RKO (cell line): ENCODE results near the gene FBXL14.
"Not testable (repeated sequence)": the region's sequence is repeated elsewhere in the genome, so short reads cannot be mapped to it uniquely, and the experiment has no call there.

Source experiments
- DNase-seq: peaks from one replicate; pipeline ENCODE4 v3.0.0-alpha.2; 2016; ENCODE audit warnings: low spot score

FBXL14 gene

DNA sequence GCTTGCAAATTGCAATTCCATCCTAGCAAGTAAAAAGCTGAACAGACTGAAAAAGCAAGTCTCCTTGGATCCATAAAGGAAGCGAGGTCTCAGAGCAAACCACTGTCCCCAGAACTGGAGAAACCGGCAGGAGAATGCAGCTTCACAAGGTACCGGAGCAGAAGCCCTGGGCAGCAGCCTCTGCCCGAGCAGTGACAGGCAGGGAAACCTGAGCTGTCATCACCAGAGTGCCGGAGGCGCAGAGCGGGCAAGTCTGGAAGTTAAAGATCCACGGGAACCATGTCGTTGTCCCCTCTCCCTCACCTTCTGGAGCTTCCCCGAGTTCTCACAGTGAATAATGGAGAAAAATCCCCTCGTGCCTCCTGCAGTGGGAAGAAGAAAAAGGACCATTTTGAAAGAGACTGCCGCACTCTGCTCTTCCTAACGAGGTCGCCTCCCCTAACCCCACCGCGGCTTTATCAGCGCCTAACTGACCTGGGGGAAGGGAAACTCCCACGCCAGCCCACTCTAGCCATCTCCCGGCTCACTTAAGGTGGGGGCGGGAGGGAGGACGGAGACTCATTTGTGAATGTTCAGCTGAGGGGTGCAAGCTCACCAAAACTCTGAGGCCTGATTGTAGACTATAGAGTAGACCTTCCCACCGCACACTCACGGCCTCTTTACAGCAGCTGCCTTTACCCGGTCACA, 27.8 kb downstream of the FBXL14 start:
- DNase-seq: no peak

DNA sequence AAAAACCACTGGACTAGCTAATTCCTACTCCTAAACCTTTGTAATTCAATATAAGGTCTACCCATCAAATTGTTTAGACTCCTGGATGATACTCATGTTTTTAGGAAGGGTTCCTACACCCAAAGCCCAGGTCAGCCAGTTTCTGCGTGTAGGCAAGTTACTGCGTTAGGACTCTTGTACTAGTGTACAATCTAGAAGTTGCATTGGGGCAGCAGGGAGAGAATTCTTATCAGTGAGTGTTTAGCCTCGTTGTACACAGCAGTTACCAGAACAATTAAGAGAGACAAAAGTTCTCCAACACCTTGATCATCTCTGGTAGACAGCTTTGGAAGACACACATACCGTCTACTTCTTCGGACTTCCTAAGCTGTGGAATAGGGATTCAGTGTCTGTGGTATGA, 29.2 kb downstream of the FBXL14 start:
- DNase-seq: no peak

DNA sequence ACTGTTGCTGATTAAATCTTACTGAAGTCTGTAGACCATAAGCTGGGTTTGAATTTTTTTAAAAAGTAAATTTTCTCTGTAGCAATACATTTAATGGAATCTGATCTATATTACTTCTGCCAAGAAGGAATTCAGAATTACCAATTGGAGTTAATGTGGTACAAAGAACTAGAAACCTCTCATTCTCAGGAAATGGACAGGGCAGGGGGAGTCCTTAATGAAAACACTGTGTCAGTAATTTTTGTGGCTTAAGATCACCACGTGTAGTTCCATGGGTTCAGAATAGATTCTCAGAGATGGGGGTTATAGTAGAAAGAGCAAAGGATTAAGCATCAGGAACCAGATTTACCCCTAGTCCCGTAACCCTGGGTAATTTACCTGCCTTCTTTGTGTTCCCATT, 30.3 kb downstream of the FBXL14 start:
- DNase-seq: no peak

DNA sequence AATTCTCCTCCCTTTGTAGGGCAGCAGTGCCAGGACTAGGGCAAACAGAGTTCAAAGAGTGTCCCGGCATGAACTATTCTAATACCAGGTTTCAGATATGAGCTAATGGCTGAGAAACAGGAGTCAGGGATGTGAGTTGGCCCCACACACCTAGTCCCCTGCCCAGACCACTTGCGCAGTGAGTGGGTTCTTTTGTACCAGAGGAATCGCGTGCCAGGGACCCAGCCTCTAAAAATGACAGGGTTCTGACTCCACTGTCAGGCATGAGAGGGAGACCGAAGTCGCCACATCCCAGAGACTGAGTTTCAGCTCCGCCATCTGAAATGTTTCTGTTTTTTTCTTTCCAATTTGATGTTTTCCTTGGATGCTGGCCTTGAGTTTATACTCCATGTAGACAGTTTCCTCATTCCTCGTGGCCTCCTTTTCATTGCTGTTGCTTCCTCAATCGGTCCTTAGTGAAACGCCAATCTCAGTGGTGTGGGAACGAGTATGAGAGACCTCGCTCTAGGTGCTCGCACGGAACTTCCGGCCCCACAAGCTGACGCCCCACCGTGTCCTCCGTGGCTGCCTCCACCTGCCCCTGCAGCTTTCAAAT, 31.5 kb downstream of the FBXL14 start:
- no peak for DNase-seq

DNA sequence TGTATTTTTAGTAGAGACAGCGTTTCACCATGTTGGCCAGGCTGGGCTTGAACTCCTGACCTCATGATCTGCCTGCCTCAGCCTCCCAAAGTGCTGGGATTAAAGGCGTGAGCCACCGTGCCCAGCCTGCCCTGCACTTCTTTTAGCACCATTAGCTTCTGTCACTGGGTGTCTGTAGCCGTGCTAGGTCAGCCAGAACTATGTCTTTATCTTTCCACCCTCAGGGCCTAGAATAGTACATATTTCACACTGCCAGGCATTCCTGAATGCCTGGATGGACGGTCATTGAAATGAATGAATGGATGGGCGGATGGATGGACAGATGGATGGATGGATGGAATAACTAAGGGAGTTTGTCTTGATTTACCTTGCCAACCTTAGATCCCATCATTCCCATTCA, 33.7 kb downstream of the FBXL14 start:
- no peak for DNase-seq

DNA sequence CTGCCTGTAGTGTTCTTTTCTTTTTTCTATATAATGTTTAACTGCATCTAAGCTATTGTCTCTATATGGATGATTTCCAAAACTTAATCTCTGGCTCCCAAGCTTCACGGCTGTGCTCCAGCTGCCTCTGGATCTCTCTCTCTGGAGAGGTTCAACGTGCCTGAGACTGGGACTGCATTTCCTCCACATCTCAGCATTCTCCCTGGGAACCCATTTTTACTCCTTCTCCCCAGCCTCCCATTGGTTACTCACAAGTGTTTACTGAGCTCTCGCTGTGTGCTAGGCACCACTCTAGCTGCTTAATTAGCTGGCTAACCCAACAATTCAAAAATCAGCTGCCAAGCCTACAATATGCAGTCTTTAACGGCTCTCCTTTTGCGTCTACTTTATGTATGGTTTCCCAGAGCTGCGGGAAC, 34.7 kb downstream of the FBXL14 start:
- DNase-seq: no peak

DNA sequence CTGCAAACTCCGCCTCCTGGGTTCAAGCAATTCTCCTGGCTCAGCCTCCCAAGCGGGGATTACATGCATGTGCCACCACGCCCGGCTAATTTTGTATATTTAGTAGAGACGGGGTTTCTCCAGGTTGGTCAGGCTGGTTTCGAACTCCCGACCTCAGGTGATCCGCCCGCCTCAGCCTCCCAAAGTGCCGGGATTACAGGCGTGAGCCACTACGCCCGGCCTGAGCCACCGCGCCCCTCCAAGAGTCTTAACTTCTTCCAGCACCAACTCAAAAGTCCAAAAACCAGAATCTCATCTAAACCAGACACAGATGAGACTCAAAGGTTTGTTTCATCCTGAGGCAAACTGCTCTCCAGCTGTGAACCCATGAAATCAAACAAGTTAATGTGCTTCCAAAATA, 36.3 kb downstream of the FBXL14 start:
- DNase-seq: not testable (repeated sequence)

DNA sequence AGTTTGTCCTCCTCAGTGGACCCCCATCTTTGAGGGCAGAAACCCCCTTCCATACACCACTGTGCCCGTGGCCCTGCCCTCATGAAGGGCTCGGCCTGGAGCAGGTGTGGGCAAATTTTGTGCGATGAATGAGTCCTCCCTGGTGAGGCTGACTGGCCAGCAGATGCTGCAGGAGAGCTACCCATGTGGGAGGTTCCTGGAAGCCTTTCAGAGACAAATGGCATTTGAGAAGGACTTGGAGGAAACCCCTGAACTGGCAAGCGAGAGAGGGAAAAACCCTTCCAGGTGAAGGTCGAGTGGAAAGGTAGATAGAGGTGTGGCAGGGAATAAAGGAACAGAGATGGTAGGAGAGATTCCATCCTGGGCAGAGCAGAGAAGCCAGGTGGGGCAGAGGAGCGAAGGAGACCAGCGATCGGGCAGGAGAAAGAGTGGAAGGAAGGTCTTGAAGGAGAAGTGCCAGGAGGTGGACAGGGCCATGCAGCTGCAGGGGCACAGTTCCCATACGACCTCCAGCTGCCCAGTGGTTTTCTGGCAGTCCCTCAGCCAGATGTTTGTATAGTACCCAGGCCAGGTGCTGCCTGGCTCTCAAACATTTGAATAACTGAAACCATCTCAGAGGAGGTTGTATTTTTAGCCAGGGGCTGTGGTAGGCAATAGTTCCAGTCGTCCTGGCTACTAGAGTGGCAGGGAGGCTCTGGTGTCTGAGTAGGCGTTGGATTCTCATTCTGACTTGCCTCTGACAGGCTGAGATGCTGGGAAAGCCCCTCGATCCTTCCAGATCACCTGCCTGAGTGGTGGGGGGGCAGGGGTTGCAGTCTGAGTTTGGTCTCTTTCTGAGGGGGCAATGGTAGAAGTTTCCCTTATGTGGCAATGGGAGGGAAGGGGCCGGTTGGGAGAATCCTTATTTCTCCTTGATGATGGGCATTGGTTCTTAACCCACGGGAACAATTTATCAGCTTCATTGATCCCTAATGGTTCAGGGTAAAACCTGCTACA, 40.1 kb downstream of the FBXL14 start:
- no peak for DNase-seq

DNA sequence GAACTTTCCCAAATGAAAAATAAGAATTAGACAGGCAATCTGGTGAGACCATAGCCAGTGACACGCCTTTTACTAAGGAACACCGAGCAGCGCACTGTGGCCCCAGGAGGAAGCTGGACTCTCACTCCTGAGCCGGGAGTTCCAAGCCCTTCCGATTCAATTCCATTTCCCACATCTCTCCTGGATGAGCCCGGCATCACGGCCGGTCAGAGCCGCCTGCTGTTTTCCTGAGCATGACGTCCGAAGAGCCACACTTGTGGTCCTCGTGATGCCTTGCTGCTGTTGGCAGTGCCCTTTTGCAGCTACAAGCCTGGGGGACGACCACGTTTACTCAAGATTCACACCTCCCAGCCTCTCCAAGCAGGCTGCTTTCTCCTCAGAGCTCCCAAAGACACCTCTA, 40.8 kb downstream of the FBXL14 start:
- DNase-seq: no peak

DNA sequence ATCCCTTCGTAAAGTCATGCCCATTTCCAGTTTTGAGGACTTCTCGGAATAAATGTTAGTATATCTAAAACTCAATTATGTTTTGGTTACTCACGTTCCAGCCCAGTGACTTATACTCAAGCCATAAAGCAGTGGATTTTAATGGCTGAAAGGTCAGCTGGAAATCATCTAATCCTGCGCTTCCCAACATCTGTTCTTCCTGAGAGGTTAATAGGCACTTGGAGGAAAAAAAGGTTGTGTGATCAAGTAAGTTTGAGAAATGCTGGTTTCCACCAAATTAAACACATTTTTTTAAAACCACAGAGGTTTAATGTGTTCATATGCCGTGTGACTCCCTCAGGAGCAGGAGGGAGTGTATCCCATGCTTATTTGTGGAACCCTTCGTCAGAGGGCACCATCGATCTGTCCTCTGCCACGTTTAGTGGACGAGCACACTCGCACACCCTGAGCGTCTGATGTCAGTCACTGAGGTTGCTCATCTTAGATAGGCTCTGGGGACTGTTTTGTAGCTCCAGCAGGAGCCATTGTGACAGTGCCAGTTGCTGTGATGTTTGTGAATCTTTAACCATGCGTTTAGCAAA, 41.4 kb downstream of the FBXL14 start:
- DNase-seq: no peak

DNA sequence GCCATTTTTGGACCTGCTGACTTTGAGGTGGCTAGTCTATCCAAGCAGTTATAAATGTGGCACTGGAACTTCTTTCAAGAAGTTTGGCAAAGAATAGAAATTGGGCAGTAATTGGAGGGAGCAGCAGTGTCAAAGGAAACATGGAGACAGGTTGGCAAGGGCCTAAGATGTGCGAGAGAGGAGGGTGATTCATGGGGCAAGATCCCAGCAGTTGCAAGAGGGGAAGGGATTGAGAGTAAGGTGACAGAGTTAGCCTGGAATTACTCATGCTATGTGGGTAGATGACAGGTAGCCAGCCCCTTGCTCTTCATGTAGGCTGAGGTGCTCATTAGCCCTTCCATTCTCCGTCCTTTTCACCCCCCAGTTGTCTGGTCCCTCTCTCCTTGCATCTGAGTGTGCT, 42.2 kb downstream of the FBXL14 start:
- DNase-seq: no peak

DNA sequence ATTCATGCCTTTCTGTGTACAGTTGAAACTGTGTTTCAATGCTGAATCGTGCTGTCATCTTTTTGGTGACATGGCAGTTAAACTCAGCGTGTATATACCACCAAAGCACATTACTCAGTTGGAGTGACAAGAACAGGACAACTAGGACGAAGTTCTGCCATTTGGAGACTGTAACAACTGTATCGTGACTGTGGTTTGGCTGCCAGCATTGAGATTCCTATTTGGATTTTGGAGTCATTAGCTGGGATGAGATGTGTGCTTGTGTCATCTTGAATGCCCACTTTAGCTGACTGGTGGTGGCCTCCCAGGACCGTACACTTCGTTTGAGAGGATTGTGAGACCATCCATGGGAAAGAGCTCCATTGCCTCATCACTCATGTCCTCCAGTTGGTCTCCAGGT, 42.9 kb downstream of the FBXL14 start:
- no peak for DNase-seq

DNA sequence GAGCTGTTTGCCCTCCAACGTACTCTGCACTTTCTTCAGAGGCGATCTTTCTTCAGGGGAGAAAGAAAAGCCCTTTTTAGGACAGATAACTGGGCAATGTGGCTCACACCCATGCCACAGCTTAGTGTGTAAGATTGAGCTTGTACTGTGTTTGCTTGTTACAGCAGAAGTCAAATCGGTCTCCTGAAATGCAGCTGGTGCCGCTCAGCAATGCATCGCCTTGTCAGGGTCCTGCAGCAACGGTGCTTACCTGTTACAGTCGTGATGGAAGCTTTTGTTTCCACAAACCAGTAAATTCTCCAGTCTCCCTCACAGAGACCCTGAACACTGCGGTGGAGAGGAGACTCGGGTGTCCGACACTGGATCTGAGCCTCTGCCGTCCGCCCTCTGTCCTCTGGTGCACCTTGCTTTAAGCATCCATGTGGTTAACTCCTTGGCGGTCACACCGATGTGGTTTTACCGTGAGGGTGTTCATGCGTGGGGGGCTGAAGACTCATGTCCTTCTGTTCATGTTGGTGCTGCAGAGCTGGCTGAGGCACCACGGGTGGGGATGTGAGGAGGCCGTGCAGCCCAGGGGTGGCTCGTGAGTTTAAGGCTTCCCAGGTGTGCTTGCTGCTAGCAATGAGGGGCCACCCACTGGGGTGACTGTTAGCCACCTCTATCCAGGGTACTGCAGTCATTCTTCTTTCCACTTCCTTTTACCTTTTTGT, 47.3 kb downstream of the FBXL14 start:
- DNase-seq: no peak

DNA sequence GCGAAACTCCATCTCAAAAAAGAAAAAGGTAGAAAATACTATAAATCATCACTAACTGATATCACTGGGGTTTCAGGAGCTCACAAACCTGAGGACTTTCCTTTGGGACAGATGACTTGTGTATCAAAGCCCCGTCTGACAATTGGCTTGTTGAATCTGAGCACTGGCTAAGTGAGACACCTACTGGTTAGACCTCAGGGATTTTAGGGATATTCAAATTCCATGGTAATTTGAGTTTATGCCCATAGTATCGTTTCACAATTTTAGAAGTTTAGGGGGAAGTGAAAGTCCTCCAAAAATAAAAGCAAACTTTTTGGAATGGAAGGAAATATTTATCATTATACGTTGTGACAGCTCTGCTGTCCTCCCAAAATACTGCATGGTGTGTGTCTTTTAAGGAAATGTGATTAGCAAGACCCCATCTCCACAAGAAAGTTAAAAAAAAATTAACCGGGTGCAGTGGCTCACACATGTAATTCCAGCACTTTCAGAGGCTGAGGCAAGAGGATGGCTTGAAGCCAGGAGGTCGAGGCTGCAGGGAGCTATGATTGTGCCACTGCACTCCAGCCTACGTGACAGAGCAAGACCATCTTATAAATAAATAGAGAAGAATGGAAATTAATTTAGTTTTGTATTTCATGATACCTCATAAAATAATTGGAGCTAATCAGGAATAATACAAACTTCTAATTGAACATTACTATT, 49.2 kb downstream of the FBXL14 start:
- DNase-seq: peak; percentile 32

DNA sequence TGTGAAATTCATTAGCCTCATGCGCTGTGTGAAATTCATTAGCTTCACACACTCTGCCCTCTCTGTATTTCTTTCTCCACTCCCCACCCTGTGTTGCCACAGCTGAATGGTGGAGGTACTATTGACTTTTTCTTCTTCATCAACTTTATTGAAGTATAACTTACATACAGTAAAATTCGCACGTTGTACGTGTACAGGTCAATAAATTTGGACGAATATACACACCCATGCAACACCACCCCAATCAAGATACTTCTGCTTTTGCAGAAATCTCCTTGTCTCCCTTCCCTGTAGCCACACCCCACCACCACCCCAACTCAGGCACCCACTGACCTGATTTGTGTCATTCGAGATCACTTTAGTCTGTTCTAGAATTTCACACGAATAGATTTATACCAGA, 51.8 kb downstream of the FBXL14 start:
- DNase-seq: no peak

DNA sequence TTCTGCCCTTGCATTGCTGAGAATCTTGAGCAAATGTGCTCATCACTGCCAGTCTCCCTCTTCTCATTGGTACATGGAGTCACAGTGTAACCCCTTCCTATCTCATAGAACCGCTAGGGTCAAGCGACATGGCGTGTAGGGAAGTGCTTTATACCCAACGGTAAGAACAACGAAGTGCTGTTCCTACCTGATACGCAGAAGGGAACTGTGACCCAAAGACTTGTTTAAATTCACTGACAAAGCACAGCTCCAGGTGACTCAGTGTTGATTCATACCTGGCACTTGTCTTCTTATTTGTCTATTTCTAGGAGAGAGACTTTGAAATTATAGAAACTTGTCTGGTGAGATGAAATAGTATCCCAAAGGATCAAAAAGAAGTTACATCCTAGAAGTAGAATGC, 53.7 kb downstream of the FBXL14 start:
- DNase-seq: peak; percentile 57

DNA sequence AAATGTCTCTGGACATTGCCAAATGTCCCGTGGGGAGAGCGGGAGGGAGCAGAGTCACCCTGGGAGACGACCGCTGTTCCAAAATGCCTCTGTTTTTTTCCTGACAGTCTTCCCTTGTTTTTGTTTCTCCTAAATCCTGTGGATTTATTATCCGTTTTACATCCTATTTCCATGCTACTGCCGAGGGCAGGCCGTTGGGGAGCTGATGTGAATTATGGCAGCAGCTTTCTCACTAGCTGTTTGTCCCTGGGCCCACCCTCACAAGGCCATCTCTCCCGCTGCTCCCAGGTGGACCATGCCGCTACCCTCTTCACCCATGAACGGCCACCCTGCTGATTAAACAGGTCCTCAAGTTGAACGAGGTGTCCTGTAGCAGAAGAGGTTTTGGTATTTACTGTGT, 55.2 kb downstream of the FBXL14 start:
- no peak for DNase-seq

DNA sequence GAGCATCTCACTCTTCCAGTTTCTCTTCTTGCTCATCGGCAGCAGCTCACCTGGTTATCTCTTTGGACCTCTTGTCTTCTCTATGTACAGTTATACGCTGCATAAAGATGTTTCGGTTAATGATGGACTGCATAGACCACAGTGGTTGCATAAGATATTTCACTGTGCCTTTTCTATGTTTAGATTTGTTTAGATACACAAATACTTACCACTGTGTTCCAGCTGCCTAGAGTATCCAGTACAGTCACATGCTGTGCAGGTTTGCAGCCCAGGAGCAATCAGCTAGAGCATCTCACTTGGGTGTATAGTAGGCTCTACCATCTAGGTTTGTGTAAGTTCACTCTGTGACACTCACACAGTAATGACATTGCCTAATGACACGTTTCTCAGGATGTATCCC, 57.6 kb downstream of the FBXL14 start:
- no peak for DNase-seq

DNA sequence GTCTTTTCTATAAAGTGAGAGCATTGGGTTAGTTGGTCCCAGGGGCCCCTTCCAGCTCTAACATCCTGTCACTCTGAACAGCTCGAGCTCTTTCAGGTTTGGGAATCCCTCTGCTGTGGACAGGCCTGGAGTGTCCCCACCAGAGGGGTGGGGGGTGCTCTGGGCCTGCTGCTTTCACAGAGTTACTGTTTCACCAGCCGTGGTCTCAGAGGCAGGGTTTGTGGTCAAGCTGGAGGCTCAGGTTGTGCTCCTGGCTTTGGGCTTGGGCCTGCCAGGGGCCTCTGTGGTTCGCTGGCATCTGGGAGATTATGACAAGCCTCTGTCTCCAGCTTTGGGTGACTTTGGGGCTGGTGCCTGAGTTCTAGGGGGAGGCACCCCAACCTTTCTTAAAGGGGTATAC, 59.6 kb downstream of the FBXL14 start:
- no peak for DNase-seq

DNA sequence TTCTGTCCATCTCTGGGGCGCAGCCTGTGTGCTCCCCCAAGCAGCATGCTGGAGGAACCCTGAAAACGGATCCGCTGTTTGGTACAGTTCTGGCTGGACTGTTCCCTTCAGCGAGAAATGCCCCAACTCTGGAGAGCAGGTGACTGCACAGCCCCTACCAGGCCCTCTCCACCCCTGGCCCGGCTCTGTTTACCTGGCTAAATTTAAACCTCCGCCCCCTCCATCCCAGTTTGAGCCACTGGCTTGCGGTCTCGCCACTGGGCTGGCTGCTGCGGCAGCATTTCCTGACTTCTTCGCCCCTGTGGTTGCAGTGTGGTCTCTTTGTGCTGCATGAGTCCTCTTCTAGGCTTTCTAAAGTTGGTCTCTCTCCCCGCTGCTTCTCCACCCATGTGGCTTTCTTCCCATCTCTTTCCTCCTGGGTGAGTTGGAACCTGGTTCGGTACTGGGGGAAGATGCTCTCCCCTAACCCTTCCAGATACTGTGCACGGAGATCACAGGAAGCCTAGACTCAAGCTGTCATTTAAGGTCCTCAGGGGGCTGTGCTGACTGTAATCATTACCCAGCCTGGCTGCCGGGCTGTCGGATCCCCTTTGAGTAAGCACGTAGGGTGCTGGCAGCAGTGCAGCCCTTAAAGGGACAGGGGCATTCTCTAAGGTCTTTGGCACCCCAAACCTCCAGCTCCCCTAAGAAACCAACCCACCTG, 60.6 kb downstream of the FBXL14 start:
- DNase-seq: no peak

DNA sequence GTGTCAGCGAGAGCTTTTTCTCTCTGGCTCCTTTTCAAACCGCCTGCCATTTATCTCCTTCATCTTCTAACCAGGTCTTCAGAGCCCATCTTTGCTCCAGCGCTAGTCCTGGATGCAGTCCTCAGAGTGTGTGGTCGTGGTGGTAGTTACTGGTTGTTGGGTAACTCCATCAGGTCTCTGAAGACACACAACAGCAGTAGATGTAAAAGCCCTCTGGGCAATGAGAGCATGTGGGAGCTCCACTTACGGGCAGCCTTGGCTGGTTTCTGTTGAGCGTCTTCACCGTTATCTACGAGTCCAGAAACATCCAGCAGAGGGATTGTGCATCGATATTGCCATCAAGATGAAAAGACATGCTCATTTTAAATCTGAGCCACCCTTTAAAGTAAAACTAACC, 61.2 kb downstream of the FBXL14 start:
- no peak for DNase-seq
